ENCODE data around the gene LUZP2. TPM values are rescaled to one million over a fixed set of nuclear protein-coding genes. Genes with fewer than 3 reads are reported as not detected.

LUZP2 gene
- polyA plus RNA-seq, 1 donor = 0.71 TPM

- no peak for DNase-seq
Measured at GRCh38 chr11:24567380-24567779, 70.5 kb downstream of the LUZP2 start.

- no peak for DNase-seq
Measured at GRCh38 chr11:24572376-24572775, 75.5 kb downstream of the LUZP2 start.

GRCh38 chr11:24574461-24574860, 77.6 kb downstream of the LUZP2 start:
- no peak for DNase-seq

- DNase-seq = no peak
Measured at GRCh38 chr11:24575392-24575791, 78.5 kb downstream of the LUZP2 start.

GRCh38 chr11:24585192-24585591, 88.3 kb downstream of the LUZP2 start:
- no peak for DNase-seq

GRCh38 chr11:24587635-24588034, 90.8 kb downstream of the LUZP2 start:
- DNase-seq = no peak

- DNase-seq = no peak
Measured at GRCh38 chr11:24588081-24588480, 91.2 kb downstream of the LUZP2 start.

- no peak for DNase-seq
Measured at GRCh38 chr11:24589064-24589463, 92.2 kb downstream of the LUZP2 start.

GRCh38 chr11:24591283-24591682, 94.4 kb downstream of the LUZP2 start:
- no peak for DNase-seq

GRCh38 chr11:24592360-24592759, 95.5 kb downstream of the LUZP2 start:
- DNase-seq = no peak

- no peak for DNase-seq
Measured at GRCh38 chr11:24593332-24593731, 96.5 kb downstream of the LUZP2 start.

- DNase-seq = no peak
Measured at GRCh38 chr11:24594401-24594800, 97.5 kb downstream of the LUZP2 start.

- no peak for DNase-seq
Measured at GRCh38 chr11:24598641-24599040, 101.8 kb downstream of the LUZP2 start.

GRCh38 chr11:24609192-24610119, 112.6 kb downstream of the LUZP2 start:
- no peak for DNase-seq

- DNase-seq = no peak
Measured at GRCh38 chr11:24615451-24616160, 118.8 kb downstream of the LUZP2 start.

GRCh38 chr11:24617856-24618255, 121.0 kb downstream of the LUZP2 start:
- DNase-seq = no peak

- no peak for DNase-seq
Measured at GRCh38 chr11:24619900-24620299, 123.0 kb downstream of the LUZP2 start.

GRCh38 chr11:24622262-24622661, 125.4 kb downstream of the LUZP2 start:
- no peak for DNase-seq

GRCh38 chr11:24623121-24623520, 126.3 kb downstream of the LUZP2 start:
- no peak for DNase-seq

GRCh38 chr11:24624432-24624831, 127.6 kb downstream of the LUZP2 start:
- DNase-seq = no peak

GRCh38 chr11:24625975-24626374, 129.1 kb downstream of the LUZP2 start:
- no peak for DNase-seq

- DNase-seq = no peak
Measured at GRCh38 chr11:24628224-24628776, 131.4 kb downstream of the LUZP2 start.

- no peak for DNase-seq
Measured at GRCh38 chr11:24634606-24635160, 137.8 kb downstream of the LUZP2 start.
